HG02981 (cell line): ENCODE measurements around the gene TEX29.

Experiments
- ATAC-seq: cut with Tn5 transposase; IDR thresholded peaks from one replicate; pipeline ENCODE4 v1.9.1; 2021; ENCODE audit warnings: mild to moderate bottlenecking, moderate library complexity; ENCODE audit not compliant: unreplicated experiment

Gene TEX29

DNA sequence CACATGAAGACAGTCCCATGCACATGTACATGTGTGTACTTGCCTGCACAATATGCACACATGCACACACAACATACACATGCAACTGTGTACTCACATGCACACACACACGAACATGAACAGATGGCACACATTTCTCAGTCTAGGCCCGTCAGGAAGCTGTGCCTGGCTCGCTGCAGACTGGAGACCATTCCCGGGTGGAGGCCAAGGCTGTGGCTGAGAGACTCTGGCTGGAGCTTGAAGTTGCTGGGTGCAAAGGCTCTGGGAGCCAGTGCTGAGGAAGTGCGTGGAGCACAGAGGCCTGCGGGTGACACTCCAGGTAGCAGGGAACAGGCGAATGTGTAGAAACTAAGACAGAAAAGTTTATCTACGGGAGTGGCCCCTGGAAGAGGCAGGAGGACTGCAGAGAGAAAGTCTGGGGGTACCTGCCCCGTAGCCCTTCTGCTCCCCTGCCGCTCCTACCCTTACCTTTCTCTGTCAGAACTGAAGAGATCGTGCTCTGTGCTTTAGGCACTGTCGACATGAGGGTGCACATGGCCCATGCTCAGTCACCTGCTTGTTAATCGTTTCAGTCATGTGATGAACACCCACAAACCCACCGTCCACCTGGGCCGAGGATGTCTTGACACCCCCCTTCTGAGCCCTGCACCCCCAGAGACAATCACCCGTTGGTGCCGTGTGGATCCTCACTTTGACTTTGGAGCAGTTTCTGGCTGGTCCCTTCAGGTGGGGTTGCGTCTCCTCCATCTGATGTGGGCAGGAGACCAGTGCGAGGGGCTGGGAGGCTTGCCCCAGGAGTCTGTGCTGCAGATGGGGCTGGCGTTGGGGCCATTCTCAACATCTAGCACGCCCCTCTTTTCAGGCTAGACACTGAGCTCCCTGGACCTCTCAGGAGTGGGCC is 69.4 kb downstream of the TEX29 start:
- ATAC-seq: no peak

DNA sequence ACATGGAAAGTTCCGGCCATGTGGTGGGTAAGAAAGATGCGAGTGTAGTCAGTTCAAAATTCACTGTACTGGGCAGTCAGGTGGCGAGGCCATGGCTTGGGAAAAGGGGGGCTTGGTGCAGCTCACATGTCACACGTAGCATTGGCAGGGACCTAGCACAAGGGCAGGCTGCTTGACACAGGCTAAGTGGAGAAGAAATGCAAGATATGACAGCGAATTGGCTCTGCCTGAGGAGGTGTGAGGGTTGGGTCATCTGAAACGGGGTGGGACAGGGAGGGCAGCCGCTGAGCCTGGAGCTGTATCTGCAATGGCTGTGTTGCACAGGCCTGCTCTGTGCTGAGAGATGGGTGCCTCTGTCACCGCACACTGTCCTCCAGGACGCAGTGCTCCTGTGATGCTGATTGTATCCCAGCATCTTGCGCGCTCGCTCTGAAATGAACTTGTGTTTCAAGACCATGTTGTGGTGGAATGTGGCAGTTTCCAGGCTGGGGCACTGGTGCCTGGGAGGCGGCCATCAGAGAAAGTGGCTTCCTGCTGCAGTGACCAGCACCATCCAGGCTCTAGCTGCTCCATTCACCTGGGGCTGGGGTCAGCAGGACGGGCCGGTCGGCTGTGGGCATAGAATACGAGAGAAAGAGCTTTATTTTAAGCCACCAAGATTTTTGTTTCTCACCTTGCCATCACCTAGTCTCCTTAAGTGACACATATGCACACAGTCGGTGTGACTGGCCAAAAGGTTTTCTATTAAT is 70.3 kb downstream of the TEX29 start:
- no peak for ATAC-seq

DNA sequence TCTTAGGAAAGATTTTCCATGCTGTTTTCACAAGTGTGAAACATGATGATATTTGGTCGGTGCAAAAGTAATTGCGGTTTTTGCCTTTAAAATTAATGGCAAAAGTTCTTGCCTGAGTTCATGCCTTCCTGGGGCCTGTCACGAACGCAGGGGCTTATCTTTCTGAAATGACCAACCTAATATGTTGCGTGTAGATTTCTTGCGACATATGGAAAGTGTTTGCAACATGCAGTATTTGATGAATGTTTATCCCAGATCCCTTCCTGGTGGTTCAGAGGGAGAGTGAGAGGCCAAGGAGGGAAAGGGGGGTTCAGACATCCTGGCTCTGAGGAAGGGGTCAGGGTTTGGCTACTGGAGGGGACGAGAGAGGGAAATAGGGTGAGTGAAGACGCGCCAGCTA is 72.0 kb downstream of the TEX29 start:
- no peak for ATAC-seq

DNA sequence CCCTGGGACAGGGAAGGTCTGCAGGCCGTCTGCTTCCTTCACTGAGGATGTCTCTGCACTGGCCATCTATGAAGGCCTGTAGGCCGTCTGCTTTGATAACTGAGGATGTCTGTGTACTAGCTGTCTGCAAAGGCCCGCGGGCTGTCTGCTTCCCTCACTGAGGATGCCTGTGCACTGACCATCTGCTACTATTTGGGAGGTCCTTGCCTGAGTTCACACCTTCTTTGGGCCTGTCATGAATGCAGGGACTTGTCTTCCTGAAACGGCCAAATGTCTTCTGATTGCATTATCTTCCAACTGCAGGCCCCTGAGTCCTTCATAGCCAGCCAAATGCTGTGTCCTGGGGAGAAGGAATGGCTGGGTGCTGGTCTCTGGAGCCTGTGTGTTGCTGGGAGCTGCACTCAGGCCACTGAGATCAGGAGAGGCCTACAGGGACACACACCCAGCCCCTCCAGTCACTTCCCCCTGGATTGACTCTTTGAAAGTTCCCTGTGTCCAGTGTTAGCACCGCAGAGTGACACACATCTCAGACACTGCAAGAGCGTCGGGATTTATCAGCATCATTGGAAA is 72.9 kb downstream of the TEX29 start:
- ATAC-seq: no peak
